Fibroblast of lung (primary cell): ENCODE results near the gene NAGPA. TPM values are rescaled to one million over a fixed set of nuclear protein-coding genes. Genes with fewer than 3 reads are reported as not detected.

Experiments
- DNase-seq, 2 donors: peaks; one replicate each; pipeline versions ENCODE4 v3.0.0 to v3.0.0-alpha.2; 2010; ENCODE audit warnings: low read depth in 2 of 2
- H2AFZ ChIP-seq: 2 replicates; pipeline ENCODE4 v1.5.1; 2012; ENCODE audit warnings: low read length, control low read depth, inconsistent platforms
- H3K27ac ChIP-seq: 2 replicates; pipeline ENCODE4 v1.5.1; 2011; ENCODE audit warnings: low read length, control low read depth; ENCODE audit not compliant: insufficient read depth
- H3K27me3 ChIP-seq: 2 replicates; pipeline ENCODE4 v1.5.1; 2011; ENCODE audit warnings: mild to moderate bottlenecking, low read length; ENCODE audit not compliant: control insufficient read depth, insufficient read depth
- H3K36me3 ChIP-seq: 2 replicates; pipeline ENCODE4 v1.5.1; 2011; ENCODE audit warnings: low read length; ENCODE audit not compliant: control insufficient read depth, insufficient read depth
- H3K4me1 ChIP-seq: 2 replicates; pipeline ENCODE4 v1.5.1; 2011; ENCODE audit warnings: low read length; ENCODE audit not compliant: control insufficient read depth, insufficient read depth; ENCODE audit errors: extremely low read depth
- H3K4me2 ChIP-seq: 2 replicates; pipeline ENCODE4 v1.5.1; 2011; ENCODE audit warnings: low read length, control low read depth; ENCODE audit not compliant: insufficient read depth; ENCODE audit errors: extremely low read depth
- H3K4me3 ChIP-seq, 4 experiments: fragments of 200-600 bp in 1 of 4; sonication (generic) in 1 of 4; replicated peaks in 1 of 4; 2 replicates each; pipeline ENCODE4 v1.5.1; 2011 to 2016; ENCODE audit warnings: low read length in 4 of 4, low read depth in 3 of 4, mild to moderate bottlenecking in 3 of 4, control low read depth in 2 of 4, inconsistent platforms in 1 of 4, mixed read lengths in 1 of 4; ENCODE audit not compliant: insufficient read depth in 1 of 4; ENCODE audit errors: control extremely low read depth in 1 of 4
- H3K79me2 ChIP-seq: 2 replicates; pipeline ENCODE4 v1.5.1; 2012; ENCODE audit warnings: mild to moderate bottlenecking, low read length, inconsistent platforms; ENCODE audit not compliant: control insufficient read depth, insufficient read depth
- H3K9ac ChIP-seq: 2 replicates; pipeline ENCODE4 v1.5.1; 2011; ENCODE audit warnings: mild to moderate bottlenecking, low read length, control low read depth; ENCODE audit not compliant: insufficient read depth
- H3K9me3 ChIP-seq: 2 replicates; pipeline ENCODE4 v1.5.1; 2012; ENCODE audit warnings: low read depth, low read length; ENCODE audit not compliant: control insufficient read depth, insufficient read depth
- H4K20me1 ChIP-seq: 2 replicates; pipeline ENCODE4 v1.5.1; 2011; ENCODE audit warnings: low read length; ENCODE audit not compliant: control insufficient read depth, insufficient read depth; ENCODE audit errors: extremely low read depth
- CTCF ChIP-seq, 2 donors: IDR thresholded peaks in 1 of 2; conservative IDR thresholded peaks in 1 of 2; 1 replicate in 1 of 2; 2 replicates in 1 of 2; pipeline ENCODE4 v1.5.1; 2011 to 2012; ENCODE audit warnings: low read length in 2 of 2, control low read depth in 1 of 2, inconsistent platforms in 1 of 2, low read depth in 1 of 2, mild to moderate bottlenecking in 1 of 2
- EZH2 ChIP-seq: IDR thresholded peaks from 2 replicates; pipeline ENCODE4 v1.5.1; 2012; ENCODE audit warnings: low read length, control low read depth, mild to moderate bottlenecking; ENCODE audit errors: missing control alignments
- polyA plus RNA-seq, 2 donors: library from polyadenylated mRNA; depleted of rRNA in 1 of 2; stranded (reverse) in 1 of 2; unstranded in 1 of 2; fragments of >200 nt; gene quantifications; 2 replicates each; pipeline ENCODE4 v1.2.1, GENCODE V29; 2011 to 2012; ENCODE audit warnings: missing spikeins in 1 of 2
- total RNA-seq: library from RNA; depleted of rRNA; stranded (reverse); fragments of >200 nt; gene quantifications from 2 replicates; pipeline ENCODE4 v1.2.1, GENCODE V29; 2014

The NAGPA gene
- total and polyA plus RNA-seq, 2 donors (not counting 1 experiment from before 2014, with no cell fraction given), result 9.7 to 17.7 TPM

- peak; percentile 50 for TF ChIP-seq EZH2
- TF ChIP-seq CTCF (conservative IDR thresholded peaks at IDR 0.05 in 1 of 2, IDR thresholded peaks at IDR 0.05 in 1 of 2; ENCODE audit: low read depth in 1 of 2, low read length in 2 of 2), result no peak
- Histone ChIP-seq H3K9ac (no peak overlapping the region), H3K9me3 (no peaks in the 10 kb centered on the region), H3K4me3 (no peak overlapping the region), H3K4me1 (no peaks in the 10 kb centered on the region), H3K36me3 (no peaks in the 10 kb centered on the region), H4K20me1 (no peaks in the 10 kb centered on the region), H3K4me2 (no peak overlapping the region), H3K27me3 (peaks cover 4% of the 10 kb centered on the region), H2AFZ (no peak overlapping the region), H3K27ac (no peak overlapping the region), H3K79me2 (no peaks in the 10 kb centered on the region)
- no peak for DNase-seq
Observed at GRCh38 chr16:4987580-4988374, 46.0 kb downstream of the NAGPA start.

- Histone ChIP-seq H3K27me3 (peaks cover 4% of the 10 kb centered on the region), H3K4me2 (no peak overlapping the region), H3K27ac (no peak overlapping the region), H3K4me1 (no peaks in the 10 kb centered on the region), H2AFZ (no peak overlapping the region), H3K36me3 (no peaks in the 10 kb centered on the region), H3K79me2 (no peaks in the 10 kb centered on the region), H3K9me3 (no peaks in the 10 kb centered on the region), H3K9ac (no peak overlapping the region), H4K20me1 (no peaks in the 10 kb centered on the region), H3K4me3 (no peak overlapping the region)
- TF ChIP-seq CTCF (conservative IDR thresholded peaks at IDR 0.05 in 1 of 2, IDR thresholded peaks at IDR 0.05 in 1 of 2; ENCODE audit: low read depth in 1 of 2, low read length in 2 of 2), result no peak
- peak; percentile 3 for TF ChIP-seq EZH2
- DNase-seq, result no peak
Observed at GRCh38 chr16:4987250-4987579, 46.5 kb downstream of the NAGPA start.

- DNase-seq, result peak in 1 of 2 donors; percentile 3
- Histone ChIP-seq H3K27me3 (peaks cover 7% of the 10 kb centered on the region), H2AFZ (no peak overlapping the region), H3K4me2 (no peak overlapping the region), H3K9me3 (no peaks in the 10 kb centered on the region), H3K36me3 (no peaks in the 10 kb centered on the region), H4K20me1 (no peaks in the 10 kb centered on the region), H3K27ac (no peak overlapping the region), H3K4me3 (no peak overlapping the region), H3K4me1 (no peaks in the 10 kb centered on the region), H3K9ac (no peak overlapping the region), H3K79me2 (no peaks in the 10 kb centered on the region)
- TF ChIP-seq EZH2 (no peak), CTCF (conservative IDR thresholded peaks at IDR 0.05 in 1 of 2, IDR thresholded peaks at IDR 0.05 in 1 of 2; ENCODE audit: low read depth in 1 of 2, low read length in 2 of 2) (no peak)
Observed at GRCh38 chr16:4984174-4984990, 49.4 kb downstream of the NAGPA start.
